Measurements from ENCODE around the gene MUS81.
A peak's percentile ranks its signal among the peaks of the same experiment; 100 is the strongest.
"Not testable (repeated sequence)": the region's sequence is repeated elsewhere in the genome, so short reads cannot be mapped to it uniquely, and the experiment has no call there.

The MUS81 gene

GRCh38 chr11:65817835-65818680 lies 42.2 kb upstream of the MUS81 start:
- peak; percentile 94 for TF ChIP-seq CTCF (IDR thresholded peaks at IDR 0.05; ENCODE audit: low read depth, low read length)
- peak overlapping the region; percentile 56 for H3K4me3 ChIP-seq (ENCODE audit: low read depth, low read length)

GRCh38 chr11:65821107-65821506 lies 39.1 kb upstream of the MUS81 start:
- TF ChIP-seq CTCF (IDR thresholded peaks at IDR 0.05; ENCODE audit: low read depth, low read length), result no peak
- H3K4me3 ChIP-seq (ENCODE audit: low read depth, low read length), result no peak overlapping the region

- H3K4me3 ChIP-seq (ENCODE audit: low read depth, low read length), result no peak overlapping the region
- TF ChIP-seq CTCF (IDR thresholded peaks at IDR 0.05; ENCODE audit: low read depth, low read length), result no peak
Observed at GRCh38 chr11:65822776-65823528, 37.3 kb upstream of the MUS81 start.

GRCh38 chr11:65826984-65827735 lies 33.1 kb upstream of the MUS81 start:
- TF ChIP-seq CTCF (IDR thresholded peaks at IDR 0.05; ENCODE audit: low read depth, low read length), result no peak

GRCh38 chr11:65829459-65829858 lies 30.8 kb upstream of the MUS81 start:
- H3K4me3 ChIP-seq (ENCODE audit: low read depth, low read length), result no peak overlapping the region
- no peak for TF ChIP-seq CTCF (IDR thresholded peaks at IDR 0.05; ENCODE audit: low read depth, low read length)

More at GRCh38 chr11:65826984-65827735, 33.1 kb upstream of the MUS81 start:
- no peak overlapping the region for H3K4me3 ChIP-seq (ENCODE audit: low read depth, low read length)

- not testable (repeated sequence) for H3K4me3 ChIP-seq (ENCODE audit: low read depth, low read length)
Observed at GRCh38 chr11:65832231-65832630, 28.0 kb upstream of the MUS81 start.

- H3K4me3 ChIP-seq (ENCODE audit: low read depth, low read length), result peak within 1 kb of the TSS; percentile 59
- no peak for TF ChIP-seq CTCF (IDR thresholded peaks at IDR 0.05; ENCODE audit: low read depth, low read length)
Observed at GRCh38 chr11:65833297-65834030, 26.8 kb upstream of the MUS81 start, which contains the start of gene SNX32. Gene SNX32 (plus strand): TSS chr11:65833963. CDS start chr11:65834066, 103 bp downstream.
